Measurements from ENCODE around the gene SLIT1.

The SLIT1 gene

GRCh38 chr10:97135464-97135863, 50.3 kb downstream of the SLIT1 start:
- H3K9me3 ChIP-seq = no peaks in the 10 kb centered on the region
- peaks cover 0 to 39% of the 10 kb centered on the region in 2 donors for H3K27me3 ChIP-seq
- H3K27ac ChIP-seq = no peak overlapping the region
- H3K36me3 ChIP-seq = no peaks in the 10 kb centered on the region
- TF ChIP-seq CTCF (IDR thresholded peaks at IDR 0.05) = no peak
- no peaks in the 10 kb centered on the region for H3K4me1 ChIP-seq
- DNase-seq = no peak
- intact Hi-C loops (cut with DNase I; ENCODE audit: low total_unique reads) = no loop called here
- H3K4me3 ChIP-seq = no peak overlapping the region

GRCh38 chr10:97134983-97135382, 50.8 kb downstream of the SLIT1 start:
- Histone ChIP-seq H3K4me3 (no peak overlapping the region), H3K9me3 (no peaks in the 10 kb centered on the region), H3K27me3 (peaks cover 0 to 35% of the 10 kb centered on the region in 2 donors), H3K36me3 (no peaks in the 10 kb centered on the region), H3K27ac (no peak overlapping the region), H3K4me1 (no peaks in the 10 kb centered on the region)
- intact Hi-C loops (cut with DNase I; ENCODE audit: low total_unique reads) = no loop called here
- no peak for DNase-seq
- no peak for TF ChIP-seq CTCF (IDR thresholded peaks at IDR 0.05)

GRCh38 chr10:97134110-97134509, 51.6 kb downstream of the SLIT1 start:
- H3K27me3 ChIP-seq = peaks cover 0 to 37% of the 10 kb centered on the region in 2 donors
- no peak for TF ChIP-seq CTCF (IDR thresholded peaks at IDR 0.05)
- no peak for DNase-seq
- H3K27ac ChIP-seq = no peak overlapping the region
- H3K9me3 ChIP-seq = no peaks in the 10 kb centered on the region
- no peaks in the 10 kb centered on the region for H3K36me3 ChIP-seq
- intact Hi-C loops (cut with DNase I; ENCODE audit: low total_unique reads) = no loop called here
- no peak overlapping the region for H3K4me3 ChIP-seq
- H3K4me1 ChIP-seq = no peaks in the 10 kb centered on the region

GRCh38 chr10:97132273-97132672, 53.5 kb downstream of the SLIT1 start:
- TF ChIP-seq CTCF (IDR thresholded peaks at IDR 0.05) = no peak
- no peaks in the 10 kb centered on the region for H3K9me3 ChIP-seq
- intact Hi-C loops (cut with DNase I; ENCODE audit: low total_unique reads) = no loop called here
- no peak overlapping the region for H3K27ac ChIP-seq
- H3K4me3 ChIP-seq = no peak overlapping the region
- peaks cover 0 to 37% of the 10 kb centered on the region in 2 donors for H3K27me3 ChIP-seq
- H3K36me3 ChIP-seq = no peaks in the 10 kb centered on the region
- H3K4me1 ChIP-seq = no peaks in the 10 kb centered on the region
- DNase-seq = no peak

- no peaks in the 10 kb centered on the region for H3K9me3 ChIP-seq
- intact Hi-C loops (cut with DNase I; ENCODE audit: low total_unique reads) = no loop called here
- H3K27ac ChIP-seq = no peak overlapping the region
- no peak overlapping the region for H3K4me3 ChIP-seq
- no peaks in the 10 kb centered on the region for H3K36me3 ChIP-seq
- no peaks in the 10 kb centered on the region for H3K4me1 ChIP-seq
- H3K27me3 ChIP-seq = peaks cover 0 to 37% of the 10 kb centered on the region in 2 donors
- no peak for TF ChIP-seq CTCF (IDR thresholded peaks at IDR 0.05)
- peak in 1 of 2 donors; percentile 24 for DNase-seq
These were observed 54.1 kb downstream of the SLIT1 start for GRCh38 chr10:97131666-97132065.

- no peaks in the 10 kb centered on the region for H3K4me1 ChIP-seq
- peaks cover 0 to 37% of the 10 kb centered on the region in 2 donors for H3K27me3 ChIP-seq
- H3K4me3 ChIP-seq = no peak overlapping the region
These were observed 54.6 kb downstream of the SLIT1 start for GRCh38 chr10:97131181-97131628.

More at GRCh38 chr10:97131181-97131628, 54.6 kb downstream of the SLIT1 start:
- Histone ChIP-seq H3K27ac (no peak overlapping the region), H3K9me3 (no peaks in the 10 kb centered on the region), H3K36me3 (no peaks in the 10 kb centered on the region)
- TF ChIP-seq CTCF (IDR thresholded peaks at IDR 0.05) = no peak
- intact Hi-C loops (cut with DNase I; ENCODE audit: low total_unique reads) = no loop called here
- no peak for DNase-seq
